Activated T-cell treated with anti-CD3 and anti-CD28 coated beads, Interleukin-2, amount 50 U/mL, for 72 hours (primary cell): ENCODE results near the gene DDI1. TPM values are rescaled to one million over a fixed set of nuclear protein-coding genes. Genes with fewer than 3 reads are reported as not detected.
"Not testable (repeated sequence)": the region's sequence is repeated elsewhere in the genome, so short reads cannot be mapped to it uniquely, and the experiment has no call there.

Experiments
- ATAC-seq, 2 donors: fragments of 150-1000 bp; cut with Tn5 transposase; replicated peaks in 1 of 2; 2 replicates each; pipeline ENCODE4 v1.10.0; 2021; ENCODE audit warnings: moderate library complexity in 2 of 2, mild to moderate bottlenecking in 1 of 2
- DNase-seq, 2 donors: peaks; one replicate each; pipeline ENCODE4 v3.0.0; 2021 to 2022; ENCODE audit warnings: mixed read lengths in 1 of 2
- H3K27ac Mint-ChIP-seq: one replicate; pipeline ENCODE4 v1.8.0; 2022; ENCODE audit warnings: mild to moderate bottlenecking, moderate library complexity, mixed read lengths
- H3K27me3 Mint-ChIP-seq: one replicate; pipeline ENCODE4 v1.8.0; 2022; ENCODE audit warnings: low read depth, mixed read lengths
- H3K36me3 Mint-ChIP-seq, 2 donors: one replicate each; pipeline ENCODE4 v1.8.0; 2022; ENCODE audit warnings: mixed read lengths in 2 of 2, mild to moderate bottlenecking in 1 of 2; ENCODE audit not compliant: insufficient read depth in 2 of 2
- H3K4me1 Mint-ChIP-seq: one replicate; pipeline ENCODE4 v1.8.0; 2022; ENCODE audit warnings: low read depth, mixed read lengths
- H3K4me3 Mint-ChIP-seq, 2 donors: one replicate each; pipeline ENCODE4 v1.8.0; 2022; ENCODE audit warnings: mild to moderate bottlenecking in 2 of 2, mixed read lengths in 2 of 2, moderate library complexity in 2 of 2
- H3K9me3 Mint-ChIP-seq, 2 donors: one replicate each; pipeline ENCODE4 v1.8.0; 2022; ENCODE audit warnings: mixed read lengths in 2 of 2
- total RNA-seq, 2 donors: library from RNA; stranded (reverse); gene quantifications; one replicate each; pipeline ENCODE4 v1.2.3, GENCODE V29; 2022

The DDI1 gene
- total RNA-seq, 2 donors from 2014 or later: not detected

- DNase-seq: no peak
- no peak for ATAC-seq
- no peak overlapping the region for H3K27ac Mint-ChIP-seq
- H3K4me1 Mint-ChIP-seq: no peaks in the 10 kb centered on the region
- no peak overlapping the region for H3K4me3 Mint-ChIP-seq
- H3K36me3 Mint-ChIP-seq: peaks cover 0 to 2% of the 10 kb centered on the region in 2 donors
- H3K27me3 Mint-ChIP-seq: no peaks in the 10 kb centered on the region
- H3K9me3 Mint-ChIP-seq: no peaks in the 10 kb centered on the region
Observed at GRCh38 chr11:104009744-104010143, 26.7 kb upstream of the DDI1 start.

DNA sequence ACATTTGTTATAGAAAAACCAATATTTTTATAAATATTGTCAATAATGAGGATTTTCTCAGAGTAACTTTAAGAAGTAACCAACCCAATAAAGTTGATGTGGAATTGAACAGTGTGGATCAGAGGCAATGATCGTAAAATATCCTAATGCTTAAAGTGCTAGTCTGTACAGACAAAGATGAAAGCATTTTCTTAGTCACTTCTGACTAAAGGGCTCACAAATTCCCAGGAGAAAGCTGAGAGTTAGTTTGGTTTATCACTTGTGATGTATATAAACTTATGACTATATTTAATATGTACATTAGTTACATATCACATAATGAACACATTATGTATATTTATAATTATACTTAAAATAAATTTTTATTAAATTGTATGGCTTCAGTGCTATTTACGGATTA lies 25.4 kb upstream of the DDI1 start:
- Mint-ChIP-seq H3K27ac (no peak overlapping the region), H3K9me3 (no peaks in the 10 kb centered on the region), H3K27me3 (no peaks in the 10 kb centered on the region), H3K4me1 (no peaks in the 10 kb centered on the region), H3K4me3 (no peak overlapping the region), H3K36me3 (peaks cover 0 to 2% of the 10 kb centered on the region in 2 donors)
- ATAC-seq (no peak), DNase-seq (no peak)

DNA sequence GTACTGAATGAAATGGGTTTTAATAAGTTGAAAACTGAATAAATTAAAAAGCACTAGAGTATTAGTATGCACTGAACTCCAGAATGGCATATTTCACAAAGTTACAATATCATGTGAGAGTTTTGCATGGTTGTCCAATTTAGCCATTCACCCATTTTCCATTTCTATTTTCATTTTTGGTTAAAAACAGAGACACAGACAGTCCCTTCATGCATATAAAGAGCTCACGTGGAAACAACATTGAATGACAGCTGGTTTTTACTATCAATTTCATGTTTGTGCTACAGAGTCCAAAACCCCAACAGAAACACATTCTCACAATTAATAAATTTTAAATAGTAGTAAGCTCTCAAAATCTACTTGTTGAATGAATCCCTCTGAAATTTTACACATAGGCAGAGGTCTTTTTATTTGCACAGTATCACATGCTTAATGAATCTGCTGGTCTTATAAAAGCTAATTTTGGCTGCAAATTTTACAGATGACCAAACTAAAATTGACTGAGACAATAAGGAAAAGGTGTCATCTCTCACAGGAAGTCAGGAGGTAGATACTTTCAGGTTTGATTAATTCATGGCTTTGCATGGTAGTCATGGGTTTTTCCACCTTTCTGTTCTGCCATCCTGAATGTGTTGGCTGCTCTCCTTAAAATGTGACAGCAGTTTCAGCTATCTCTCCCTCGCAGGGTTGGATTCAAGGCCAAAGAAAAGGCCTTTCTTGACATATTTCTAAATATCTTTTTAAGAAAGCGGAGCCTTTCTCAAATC lies 20.6 kb upstream of the DDI1 start:
- no peaks in the 10 kb centered on the region for H3K4me1 Mint-ChIP-seq
- H3K9me3 Mint-ChIP-seq: no peaks in the 10 kb centered on the region
- ATAC-seq: no peak

GRCh38 chr11:104024572-104024971 lies 11.9 kb upstream of the DDI1 start:
- no peak for ATAC-seq
- H3K27me3 Mint-ChIP-seq: no peaks in the 10 kb centered on the region
- no peak overlapping the region for H3K27ac Mint-ChIP-seq

More for the DNA sequence above, 20.6 kb upstream of the DDI1 start:
- DNase-seq: no peak
- Mint-ChIP-seq H3K4me3 (no peak overlapping the region), H3K36me3 (no peaks in the 10 kb centered on the region), H3K27me3 (no peaks in the 10 kb centered on the region), H3K27ac (no peak overlapping the region)

DNA sequence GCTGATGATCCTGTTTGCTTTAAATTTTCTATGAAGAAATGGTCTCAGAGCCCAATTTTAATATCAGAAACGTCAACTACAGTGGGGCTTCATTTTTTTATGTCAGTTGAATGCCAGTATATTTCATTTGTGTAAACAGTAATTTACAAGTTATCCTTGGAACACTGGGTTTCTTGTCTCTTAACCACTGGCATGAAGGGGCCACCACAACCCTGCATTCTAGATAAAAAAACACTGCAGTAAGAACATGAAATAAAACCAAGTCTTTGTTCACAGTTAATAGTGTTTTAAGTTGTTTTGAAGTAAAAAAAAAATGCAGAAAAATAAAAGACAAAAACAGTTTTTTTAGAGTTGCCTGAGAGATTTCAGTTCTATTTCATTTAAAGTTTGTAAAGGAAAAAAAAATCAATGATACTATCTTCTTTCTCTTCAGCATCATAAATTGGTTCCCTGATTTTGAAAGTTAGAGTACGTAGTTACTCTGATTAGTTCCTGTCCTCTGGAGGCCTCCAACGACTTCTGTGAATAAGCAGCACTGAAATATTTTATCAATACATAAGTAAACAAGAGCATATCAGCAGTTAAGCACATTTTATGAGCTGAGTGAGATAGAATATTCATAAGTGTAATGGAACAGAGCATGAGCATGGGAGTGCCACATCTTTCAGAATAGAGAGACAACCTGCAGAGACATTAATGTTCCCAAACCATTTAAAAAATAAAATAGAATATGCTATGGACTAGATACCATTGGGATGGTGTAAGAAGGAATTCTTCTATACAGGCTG lies 7.8 kb upstream of the DDI1 start:
- H3K4me3 Mint-ChIP-seq: no peak overlapping the region
- no peak for ATAC-seq
- no peak overlapping the region for H3K27ac Mint-ChIP-seq
- H3K27me3 Mint-ChIP-seq: no peaks in the 10 kb centered on the region
- no peak for DNase-seq
- H3K9me3 Mint-ChIP-seq: peaks cover 0 to 2% of the 10 kb centered on the region in 2 donors
- H3K36me3 Mint-ChIP-seq: no peaks in the 10 kb centered on the region
- H3K4me1 Mint-ChIP-seq: no peaks in the 10 kb centered on the region

More at GRCh38 chr11:104024572-104024971, 11.9 kb upstream of the DDI1 start:
- no peaks in the 10 kb centered on the region for H3K36me3 Mint-ChIP-seq
- H3K4me1 Mint-ChIP-seq: no peaks in the 10 kb centered on the region
- no peak for DNase-seq
- H3K9me3 Mint-ChIP-seq: no peaks in the 10 kb centered on the region
- no peak overlapping the region for H3K4me3 Mint-ChIP-seq

DNA sequence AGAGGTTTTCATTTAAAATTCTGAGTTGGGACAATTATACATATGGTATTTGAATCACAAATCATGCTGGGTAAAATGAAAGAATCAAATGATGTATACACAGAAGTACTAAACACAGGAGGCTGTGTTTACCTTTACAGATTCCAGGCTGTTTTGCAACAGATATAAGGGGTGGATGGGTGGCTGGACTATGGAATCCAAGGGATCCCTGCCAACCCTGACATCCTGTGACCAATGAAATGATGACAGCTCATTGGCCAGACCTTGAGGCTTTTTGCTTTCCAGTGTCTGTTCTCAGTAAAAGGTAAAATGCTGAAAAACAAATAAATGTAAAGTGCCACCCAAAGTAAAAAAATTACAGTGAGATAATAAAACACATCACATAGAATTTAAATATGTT lies 3.3 kb upstream of the DDI1 start:
- no peak overlapping the region for H3K4me3 Mint-ChIP-seq
- no peaks in the 10 kb centered on the region for H3K27me3 Mint-ChIP-seq
- no peak overlapping the region for H3K27ac Mint-ChIP-seq
- peaks cover 0 to 2% of the 10 kb centered on the region in 2 donors for H3K9me3 Mint-ChIP-seq
- DNase-seq: no peak
- no peaks in the 10 kb centered on the region for H3K36me3 Mint-ChIP-seq
- ATAC-seq: no peak
- no peaks in the 10 kb centered on the region for H3K4me1 Mint-ChIP-seq

DNA sequence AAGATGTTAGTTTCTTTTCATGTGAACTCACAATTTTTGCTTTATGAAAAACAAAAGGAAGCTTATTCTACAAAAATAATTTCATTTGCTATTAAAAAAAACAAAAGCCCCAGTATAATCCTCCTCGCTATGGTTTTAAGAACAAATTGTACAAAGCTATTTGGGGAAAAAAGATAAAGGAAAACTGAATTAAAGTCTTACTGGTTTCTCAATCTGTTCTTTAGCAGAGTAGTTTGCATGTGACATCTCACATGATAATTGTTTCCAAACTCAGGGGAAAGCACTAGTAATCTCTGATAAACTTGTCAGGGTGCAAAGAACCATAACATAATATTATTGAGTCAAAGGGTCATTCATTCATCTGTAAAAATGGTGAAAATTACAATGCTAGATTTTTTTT lies 2.9 kb upstream of the DDI1 start:
- no peak overlapping the region for H3K27ac Mint-ChIP-seq
- no peak overlapping the region for H3K4me3 Mint-ChIP-seq
- no peaks in the 10 kb centered on the region for H3K27me3 Mint-ChIP-seq
- no peaks in the 10 kb centered on the region for H3K36me3 Mint-ChIP-seq
- peaks cover 0 to 2% of the 10 kb centered on the region in 2 donors for H3K9me3 Mint-ChIP-seq
- ATAC-seq (no peak), DNase-seq (no peak)
- no peaks in the 10 kb centered on the region for H3K4me1 Mint-ChIP-seq

DNA sequence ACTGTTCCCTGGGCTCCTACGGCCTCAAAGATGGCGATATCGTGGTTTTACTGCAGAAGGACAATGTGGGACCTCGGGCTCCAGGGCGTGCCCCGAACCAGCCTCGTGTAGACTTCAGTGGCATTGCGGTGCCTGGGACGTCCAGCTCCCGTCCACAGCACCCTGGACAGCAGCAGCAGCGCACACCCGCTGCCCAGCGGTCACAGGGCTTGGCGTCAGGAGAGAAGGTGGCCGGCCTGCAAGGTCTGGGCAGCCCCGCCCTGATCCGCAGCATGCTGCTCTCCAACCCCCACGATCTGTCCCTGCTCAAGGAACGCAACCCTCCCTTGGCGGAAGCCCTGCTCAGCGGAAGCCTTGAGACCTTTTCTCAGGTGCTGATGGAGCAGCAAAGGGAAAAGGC lies 555 bp downstream of the DDI1 start:
- no peak for ATAC-seq
- Mint-ChIP-seq H3K27me3 (no peaks in the 10 kb centered on the region), H3K27ac (no peak overlapping the region), H3K9me3 (no peaks in the 10 kb centered on the region), H3K4me3 (no peak overlapping the region), H3K36me3 (no peaks in the 10 kb centered on the region), H3K4me1 (no peaks in the 10 kb centered on the region)
- no peak for DNase-seq

- Mint-ChIP-seq H3K4me1 (no peaks in the 10 kb centered on the region), H3K27ac (no peak overlapping the region), H3K36me3 (peaks cover 0 to 1% of the 10 kb centered on the region in 2 donors), H3K27me3 (no peaks in the 10 kb centered on the region), H3K9me3 (peaks cover 0 to under 1% of the 10 kb centered on the region in 2 donors), H3K4me3 (no peak overlapping the region)
- DNase-seq (no peak), ATAC-seq (no peak)
Observed at GRCh38 chr11:104041792-104042191, 5.4 kb downstream of the DDI1 start.

DNA sequence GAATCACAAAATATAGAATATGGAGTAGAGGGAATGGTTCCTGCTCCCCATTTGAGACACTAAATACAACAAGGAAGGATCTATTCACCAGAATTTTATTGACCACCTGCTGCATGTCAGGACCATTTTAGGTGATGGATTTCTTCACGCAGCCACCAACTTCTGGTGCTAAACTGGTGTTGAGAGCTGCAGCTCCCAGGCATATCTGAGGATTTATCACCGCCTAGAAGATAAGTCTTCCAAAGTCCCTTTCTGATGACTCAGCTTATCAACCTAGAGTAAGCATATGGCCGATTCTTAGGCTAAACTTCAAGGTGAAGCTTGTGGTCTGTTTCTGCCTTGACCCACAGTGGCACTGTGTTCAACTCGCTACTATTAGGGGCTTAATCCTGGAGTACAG lies 6.7 kb downstream of the DDI1 start:
- Mint-ChIP-seq H3K9me3 (peaks cover 0 to 2% of the 10 kb centered on the region in 2 donors), H3K27me3 (no peaks in the 10 kb centered on the region), H3K27ac (no peak overlapping the region), H3K4me1 (no peaks in the 10 kb centered on the region), H3K4me3 (no peak overlapping the region), H3K36me3 (peaks cover 0 to 1% of the 10 kb centered on the region in 2 donors)
- DNase-seq (no peak), ATAC-seq (no peak)

DNA sequence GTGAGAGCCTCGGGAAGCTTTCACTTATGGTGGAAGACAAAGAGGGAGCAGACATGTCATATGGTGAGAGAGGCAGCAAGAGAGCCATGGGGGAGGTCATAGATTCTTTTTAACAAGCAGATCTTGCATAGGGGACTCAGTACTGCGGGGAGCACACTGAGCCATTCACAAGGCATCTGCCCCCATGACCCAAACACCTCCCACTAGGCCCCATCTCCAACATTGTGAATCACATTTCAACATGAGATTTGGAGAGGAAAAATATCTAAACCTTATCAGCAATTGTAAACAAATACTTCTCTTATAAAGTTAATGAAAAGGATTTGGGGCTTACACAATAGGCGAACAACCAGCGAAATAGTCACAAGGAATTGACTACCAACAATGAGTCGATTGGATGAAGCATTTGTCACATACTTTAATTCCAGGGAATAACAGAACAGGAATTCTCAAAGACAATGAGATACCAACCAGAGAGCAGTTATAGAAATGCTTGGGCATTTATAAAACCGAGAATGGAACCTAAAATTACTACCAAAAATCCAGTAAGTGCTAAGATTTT lies 7.3 kb downstream of the DDI1 start:
- ATAC-seq (no peak), DNase-seq (no peak)
- Mint-ChIP-seq H3K36me3 (peaks cover 0 to 1% of the 10 kb centered on the region in 2 donors), H3K9me3 (peaks cover 0 to 2% of the 10 kb centered on the region in 2 donors), H3K4me1 (no peaks in the 10 kb centered on the region), H3K27me3 (no peaks in the 10 kb centered on the region), H3K27ac (no peak overlapping the region), H3K4me3 (no peak overlapping the region)

GRCh38 chr11:104046331-104046730 lies 9.9 kb downstream of the DDI1 start:
- peaks cover 0 to 1% of the 10 kb centered on the region in 2 donors for H3K36me3 Mint-ChIP-seq
- H3K9me3 Mint-ChIP-seq: peaks cover 0 to 2% of the 10 kb centered on the region in 2 donors
- no peak overlapping the region for H3K27ac Mint-ChIP-seq
- H3K4me3 Mint-ChIP-seq: no peak overlapping the region
- H3K27me3 Mint-ChIP-seq: no peaks in the 10 kb centered on the region
- no peaks in the 10 kb centered on the region for H3K4me1 Mint-ChIP-seq
- ATAC-seq (no peak), DNase-seq (no peak)

DNA sequence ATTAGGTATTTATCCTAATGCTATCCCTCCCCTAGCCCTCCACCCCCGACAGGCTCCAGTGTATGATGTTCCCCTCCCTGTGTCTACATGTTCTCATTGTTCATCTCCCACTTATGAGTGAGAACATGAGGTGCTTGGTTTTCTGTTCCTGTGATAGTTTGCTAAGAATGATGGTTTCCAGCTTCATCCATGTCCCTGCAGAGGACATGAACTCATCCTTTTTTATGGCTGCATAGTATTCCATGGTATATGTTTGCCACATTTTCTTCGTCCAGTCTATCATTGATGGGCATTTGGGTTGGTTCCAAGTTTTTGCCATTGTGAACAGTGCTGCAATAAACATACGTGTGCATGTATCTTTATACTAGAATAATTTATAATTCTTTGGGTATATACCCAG lies 10.4 kb downstream of the DDI1 start:
- not testable (repeated sequence) for H3K9me3 Mint-ChIP-seq, ATAC-seq, H3K27ac Mint-ChIP-seq, H3K27me3 Mint-ChIP-seq, H3K4me1 Mint-ChIP-seq, DNase-seq, H3K4me3 Mint-ChIP-seq, H3K36me3 Mint-ChIP-seq
